Type B pancreatic cell (in vitro differentiated cells): Measurements from ENCODE around the gene CPXM1. TPM values are rescaled to one million over a fixed set of nuclear protein-coding genes. Genes with fewer than 3 reads are reported as not detected.

Source experiments
- DNase-seq: peaks from one replicate; pipeline ENCODE4 v3.0.0; 2021; ENCODE audit warnings: mixed read lengths; ENCODE audit not compliant: unreplicated experiment; ENCODE audit errors: extremely low spot score
- H3K27ac Mint-ChIP-seq: 2 replicates; pipeline ENCODE4 v1.8.0; 2021; ENCODE audit warnings: mild to moderate bottlenecking, mixed read lengths
- H3K27me3 Mint-ChIP-seq: 2 replicates; pipeline ENCODE4 v1.8.0; 2021; ENCODE audit warnings: mixed read lengths
- H3K36me3 Mint-ChIP-seq: 2 replicates; pipeline ENCODE4 v1.8.0; 2021; ENCODE audit warnings: mixed read lengths
- H3K4me1 Mint-ChIP-seq: one replicate; pipeline ENCODE4 v1.8.0; 2021; ENCODE audit warnings: mixed read lengths; ENCODE audit not compliant: unreplicated experiment
- H3K4me3 Mint-ChIP-seq: 2 replicates; pipeline ENCODE4 v1.8.0; 2021; ENCODE audit warnings: mild to moderate bottlenecking, mixed read lengths
- H3K9me3 Mint-ChIP-seq: 2 replicates; pipeline ENCODE4 v1.8.0; 2021; ENCODE audit warnings: mixed read lengths
- CTCF ChIP-seq: fragments of 200-600 bp; sonication (generic); conservative IDR thresholded peaks from 2 replicates; pipeline ENCODE4 v1.5.0; 2021; ENCODE audit warnings: antibody characterized with exemption, mild to moderate bottlenecking
- total RNA-seq: library from RNA; stranded (reverse); gene quantifications from 2 replicates; pipeline ENCODE4 v1.2.1, GENCODE V29; 2021; ENCODE audit warnings: low replicate concordance

CPXM1 gene
- total RNA-seq, 1 donor from 2014 or later = 106 TPM

DNA sequence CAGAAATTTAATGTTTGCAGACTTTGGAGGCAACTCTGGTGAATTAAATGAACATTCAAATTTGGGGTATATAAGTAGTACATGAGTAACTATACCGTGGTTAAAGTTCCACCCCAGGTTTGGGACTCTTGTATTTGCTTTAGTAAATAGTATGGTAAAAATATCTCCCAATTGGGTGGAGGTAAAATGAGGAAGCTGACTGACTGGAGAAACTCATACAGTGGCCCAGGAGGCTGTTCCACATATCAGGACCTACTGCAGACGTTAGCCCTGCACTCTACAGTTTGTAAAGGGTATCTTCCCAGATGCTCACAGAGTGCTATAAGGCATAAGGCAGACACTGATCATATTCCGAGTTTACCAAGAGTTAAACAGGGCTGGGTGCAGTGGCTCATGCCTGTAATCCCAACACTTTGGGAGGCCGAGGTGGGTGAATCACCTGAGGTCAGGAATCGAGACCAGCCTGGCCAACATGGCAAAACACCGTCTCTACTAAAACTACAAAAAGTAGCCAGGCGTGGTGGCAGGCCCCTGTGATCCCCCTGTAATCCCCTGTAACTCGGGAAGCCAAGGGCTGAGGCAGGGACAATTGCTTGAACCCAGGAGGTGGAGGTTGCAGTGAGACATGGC is 53.7 kb downstream of the CPXM1 start:
- peaks cover 95% of the 10 kb centered on the region for H3K27me3 Mint-ChIP-seq
- H3K4me3 Mint-ChIP-seq = no peak overlapping the region
- peaks cover 7% of the 10 kb centered on the region for H3K36me3 Mint-ChIP-seq
- no peak for TF ChIP-seq CTCF
- H3K9me3 Mint-ChIP-seq = no peaks in the 10 kb centered on the region
- H3K27ac Mint-ChIP-seq = no peak overlapping the region
- peaks cover 12% of the 10 kb centered on the region for H3K4me1 Mint-ChIP-seq
- peak; percentile 24 for DNase-seq

- Mint-ChIP-seq H3K4me1 (peaks cover 9% of the 10 kb centered on the region), H3K36me3 (peaks cover 7% of the 10 kb centered on the region), H3K27me3 (peaks cover 97% of the 10 kb centered on the region), H3K9me3 (no peaks in the 10 kb centered on the region), H3K27ac (no peak overlapping the region), H3K4me3 (no peak overlapping the region)
- TF ChIP-seq CTCF = no peak
- DNase-seq = peak; percentile 42
Measured at GRCh38 chr20:2745936-2746635, 54.3 kb downstream of the CPXM1 start.

GRCh38 chr20:2745060-2745910 is 55.1 kb downstream of the CPXM1 start:
- no peak for TF ChIP-seq CTCF

More at GRCh38 chr20:2745060-2745910, 55.1 kb downstream of the CPXM1 start:
- H3K36me3 Mint-ChIP-seq = peaks cover 7% of the 10 kb centered on the region
- no peak overlapping the region for H3K27ac Mint-ChIP-seq
- no peaks in the 10 kb centered on the region for H3K9me3 Mint-ChIP-seq
- H3K27me3 Mint-ChIP-seq = peaks cover 97% of the 10 kb centered on the region
- no peak overlapping the region for H3K4me3 Mint-ChIP-seq
- peak; percentile 58 for DNase-seq
- peaks cover 4% of the 10 kb centered on the region for H3K4me1 Mint-ChIP-seq

Other genes with a start within 250 kb of the CPXM1 start
- gene NOP56, start 148.0 kb downstream of the CPXM1 start, total RNA-seq = 203 and 364 TPM in 2 replicates
- gene IDH3B, start 136.4 kb downstream of the CPXM1 start, total RNA-seq = 85.6 and 101 TPM in 2 replicates
- 11.4 and 17.9 TPM in 2 replicates for gene EBF4, start 107.8 kb downstream of the CPXM1 start, total RNA-seq
- gene C20orf141, start 14.4 kb upstream of the CPXM1 start, total RNA-seq = not detected in 2 replicates
- not detected in 2 replicates for gene TMEM239, start 15.7 kb upstream of the CPXM1 start, total RNA-seq
- 47.5 and 79.6 TPM in 2 replicates for gene PCED1A, start 40.0 kb upstream of the CPXM1 start, total RNA-seq
- 31.8 and 49.9 TPM in 2 replicates for gene VPS16, start 40.1 kb upstream of the CPXM1 start, total RNA-seq
- 50.5 and 73.8 TPM in 2 replicates for gene PTPRA, start 72.9 kb upstream of the CPXM1 start, total RNA-seq
- gene GNRH2, start 243.0 kb upstream of the CPXM1 start, total RNA-seq = 0.99 and 2.3 TPM in 2 replicates
- 59.0 and 67.3 TPM in 2 replicates for gene MRPS26, start 245.4 kb upstream of the CPXM1 start, total RNA-seq